ENCODE measurements around the gene AUTS2.

DNA sequence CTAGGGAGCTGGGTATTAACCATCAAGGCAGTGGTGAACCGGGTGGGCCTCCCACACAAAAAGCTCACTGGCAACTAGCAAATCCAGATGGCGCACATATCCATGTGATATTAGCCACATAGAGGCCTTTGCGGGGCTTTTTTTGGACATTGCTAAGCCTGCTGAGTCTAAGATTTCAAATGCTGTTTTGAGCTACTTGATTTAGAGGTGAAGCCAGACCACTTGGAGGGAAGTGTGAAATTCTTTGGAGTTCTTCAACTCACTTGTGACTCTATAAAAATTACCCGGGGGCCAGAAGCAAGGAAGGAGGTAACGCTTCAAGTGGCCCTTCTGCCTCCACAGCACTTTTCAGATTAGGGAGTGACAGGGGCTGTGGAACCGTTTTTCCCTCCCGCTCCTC, 913.9 kb downstream of the AUTS2 start:
- no peak for TF ChIP-seq CTCF (conservative IDR thresholded peaks at IDR 0.05; ENCODE audit: low read depth, low read length)
- TF ChIP-seq EZH2 (IDR thresholded peaks at IDR 0.05; ENCODE audit: borderline replicate concordance, low read depth, low read length, poor library complexity, severe bottlenecking), result no peak

All from A673 (cell line).